ENCODE data around the gene CRK.

DNA sequence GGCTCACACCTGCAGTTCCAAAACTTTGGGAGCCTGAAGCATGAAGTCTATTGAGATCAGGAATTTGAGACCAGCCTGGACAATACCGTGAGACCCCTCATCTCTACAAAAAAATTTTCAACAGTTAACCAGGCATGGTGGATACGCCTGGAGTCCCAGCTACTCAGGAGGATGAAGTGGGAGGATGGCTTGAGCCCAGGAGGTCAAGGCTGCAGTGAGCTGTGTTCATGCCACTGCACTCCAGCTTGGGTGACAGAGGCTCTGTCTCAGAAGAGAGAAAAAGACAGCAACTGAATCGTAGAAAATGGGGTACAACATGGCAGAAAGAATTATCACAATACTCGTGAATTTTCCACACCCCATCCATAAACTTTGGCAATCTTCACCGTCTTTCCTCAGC, 3.2 kb downstream of the CRK start:
- TF ChIP-seq, protein P1, sequence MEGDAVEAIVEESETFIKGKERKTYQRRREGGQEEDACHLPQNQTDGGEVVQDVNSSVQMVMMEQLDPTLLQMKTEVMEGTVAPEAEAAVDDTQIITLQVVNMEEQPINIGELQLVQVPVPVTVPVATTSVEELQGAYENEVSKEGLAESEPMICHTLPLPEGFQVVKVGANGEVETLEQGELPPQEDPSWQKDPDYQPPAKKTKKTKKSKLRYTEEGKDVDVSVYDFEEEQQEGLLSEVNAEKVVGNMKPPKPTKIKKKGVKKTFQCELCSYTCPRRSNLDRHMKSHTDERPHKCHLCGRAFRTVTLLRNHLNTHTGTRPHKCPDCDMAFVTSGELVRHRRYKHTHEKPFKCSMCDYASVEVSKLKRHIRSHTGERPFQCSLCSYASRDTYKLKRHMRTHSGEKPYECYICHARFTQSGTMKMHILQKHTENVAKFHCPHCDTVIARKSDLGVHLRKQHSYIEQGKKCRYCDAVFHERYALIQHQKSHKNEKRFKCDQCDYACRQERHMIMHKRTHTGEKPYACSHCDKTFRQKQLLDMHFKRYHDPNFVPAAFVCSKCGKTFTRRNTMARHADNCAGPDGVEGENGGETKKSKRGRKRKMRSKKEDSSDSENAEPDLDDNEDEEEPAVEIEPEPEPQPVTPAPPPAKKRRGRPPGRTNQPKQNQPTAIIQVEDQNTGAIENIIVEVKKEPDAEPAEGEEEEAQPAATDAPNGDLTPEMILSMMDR (IDR thresholded peaks at IDR 0.05): no peak
- TF ChIP-seq POLR2A (IDR thresholded peaks at IDR 0.05): no peak
- TF ChIP-seq EP300 (IDR thresholded peaks at IDR 0.05): no peak

All from sigmoid colon (tissue), 4 donors.